ENCODE data around the gene ADAMTS14. TPM values are rescaled to one million over a fixed set of nuclear protein-coding genes. Genes with fewer than 3 reads are reported as not detected.

Gene ADAMTS14
- total RNA-seq, 2 experiments from 2014 or later: 0.16 to 0.25 TPM

DNA sequence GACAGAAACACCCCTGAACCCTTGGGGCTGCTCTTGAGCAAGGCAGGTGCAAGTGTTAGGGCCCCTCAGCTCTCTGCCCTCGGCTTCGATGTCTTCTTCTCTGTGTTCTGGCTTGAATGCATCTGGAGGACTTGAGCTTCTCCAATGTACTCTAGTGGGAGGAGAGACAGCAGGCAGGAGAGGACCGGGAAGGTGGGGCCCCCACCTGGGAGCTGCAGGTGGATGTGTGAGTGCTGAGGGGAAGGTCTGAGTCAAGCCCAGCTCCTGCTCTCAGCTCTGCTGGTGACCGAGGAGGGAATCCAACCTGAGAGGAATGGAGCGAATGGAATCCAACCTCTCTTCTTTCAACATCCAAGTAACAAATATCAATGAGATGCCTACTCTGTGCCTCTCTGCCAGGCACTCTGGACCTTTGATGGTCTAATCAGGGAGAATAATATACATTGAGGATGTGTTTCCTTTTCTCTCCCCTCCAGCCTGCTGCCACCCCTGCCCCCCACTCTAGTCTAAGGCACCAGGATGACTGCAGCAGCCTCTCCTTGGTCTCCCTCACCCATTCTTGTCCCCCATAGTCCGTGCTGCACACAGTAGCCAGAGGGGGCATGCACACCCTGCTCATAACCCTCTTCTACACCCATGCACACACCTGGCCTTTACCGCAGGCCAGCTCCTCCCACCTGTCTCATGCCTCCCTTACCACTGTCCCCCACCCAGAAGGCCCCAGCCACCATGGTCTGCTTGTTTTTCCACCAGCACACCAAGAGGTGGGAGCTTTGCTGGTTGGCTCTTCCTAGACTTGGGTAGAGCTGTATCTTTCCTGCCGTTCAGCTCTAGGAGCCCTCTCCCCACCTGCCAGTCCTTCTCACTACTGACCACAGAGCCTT is 99.2 kb downstream of the ADAMTS14 start:
- Mint-ChIP-seq H3K4me3 (no peak overlapping the region), H3K4me1 (ENCODE audit: low read depth) (no peaks in the 10 kb centered on the region), H3K36me3 (ENCODE audit: low read depth) (no peaks in the 10 kb centered on the region), H3K27ac (no peak overlapping the region), H3K27me3 (no peaks in the 10 kb centered on the region), H3K9me3 (no peaks in the 10 kb centered on the region)
- DNase-seq (no peak), ATAC-seq (no peak)
- ChIA-PET POLR2A (no interaction called here), CTCF (interaction anchor here (1.2 kb wide), 1 partner anchor 12 kb away, joined by 3 read pairs; no protein-coding TSS in a partner anchor)
- intact Hi-C loops (cut with micrococcal nuclease): no loop called here
- TF ChIP-seq, protein P1, sequence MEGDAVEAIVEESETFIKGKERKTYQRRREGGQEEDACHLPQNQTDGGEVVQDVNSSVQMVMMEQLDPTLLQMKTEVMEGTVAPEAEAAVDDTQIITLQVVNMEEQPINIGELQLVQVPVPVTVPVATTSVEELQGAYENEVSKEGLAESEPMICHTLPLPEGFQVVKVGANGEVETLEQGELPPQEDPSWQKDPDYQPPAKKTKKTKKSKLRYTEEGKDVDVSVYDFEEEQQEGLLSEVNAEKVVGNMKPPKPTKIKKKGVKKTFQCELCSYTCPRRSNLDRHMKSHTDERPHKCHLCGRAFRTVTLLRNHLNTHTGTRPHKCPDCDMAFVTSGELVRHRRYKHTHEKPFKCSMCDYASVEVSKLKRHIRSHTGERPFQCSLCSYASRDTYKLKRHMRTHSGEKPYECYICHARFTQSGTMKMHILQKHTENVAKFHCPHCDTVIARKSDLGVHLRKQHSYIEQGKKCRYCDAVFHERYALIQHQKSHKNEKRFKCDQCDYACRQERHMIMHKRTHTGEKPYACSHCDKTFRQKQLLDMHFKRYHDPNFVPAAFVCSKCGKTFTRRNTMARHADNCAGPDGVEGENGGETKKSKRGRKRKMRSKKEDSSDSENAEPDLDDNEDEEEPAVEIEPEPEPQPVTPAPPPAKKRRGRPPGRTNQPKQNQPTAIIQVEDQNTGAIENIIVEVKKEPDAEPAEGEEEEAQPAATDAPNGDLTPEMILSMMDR (IDR thresholded peaks at IDR 0.05): no peak

GRCh38 chr10:70772627-70773026 is 100.3 kb downstream of the ADAMTS14 start:
- H3K36me3 Mint-ChIP-seq (ENCODE audit: low read depth): no peaks in the 10 kb centered on the region
- no peak overlapping the region for H3K27ac Mint-ChIP-seq
- CTCF ChIA-PET: interaction anchor here (1.2 kb wide), 1 partner anchor 13 kb away, joined by 3 read pairs; no protein-coding TSS in a partner anchor
- H3K9me3 Mint-ChIP-seq: no peaks in the 10 kb centered on the region
- TF ChIP-seq, protein P1 (IDR thresholded peaks at IDR 0.05): no peak
- ATAC-seq: no peak
- intact Hi-C loops (cut with micrococcal nuclease): no loop called here
- no peak overlapping the region for H3K4me3 Mint-ChIP-seq
- no peaks in the 10 kb centered on the region for H3K27me3 Mint-ChIP-seq
- no peak for DNase-seq
- POLR2A ChIA-PET: interaction anchor here (0.9 kb wide), 1 partner anchor 179 kb away, joined by 3 read pairs; no protein-coding TSS in a partner anchor
- no peaks in the 10 kb centered on the region for H3K4me1 Mint-ChIP-seq (ENCODE audit: low read depth)

DNA sequence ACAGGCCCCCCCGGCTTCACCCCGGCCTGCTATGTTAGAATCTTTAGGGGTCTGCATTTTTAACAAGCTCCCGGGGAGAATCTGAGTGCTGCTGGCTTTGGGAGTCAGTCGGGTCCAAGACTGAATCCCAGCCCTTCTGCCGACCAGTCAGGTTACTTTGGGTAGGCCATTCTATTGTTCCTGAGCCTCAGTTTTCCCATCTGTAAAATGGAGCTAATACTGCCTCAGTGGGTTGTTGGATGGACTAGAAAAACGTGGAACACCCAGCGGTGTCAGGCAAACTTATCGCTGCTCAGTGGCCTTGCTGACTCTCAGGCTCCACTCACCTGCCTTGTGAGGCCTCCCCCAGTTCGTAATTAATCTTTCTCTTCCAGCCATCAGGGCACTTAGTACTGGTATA is 101.2 kb downstream of the ADAMTS14 start:
- Mint-ChIP-seq H3K27ac (no peak overlapping the region), H3K4me1 (ENCODE audit: low read depth) (no peaks in the 10 kb centered on the region), H3K9me3 (no peaks in the 10 kb centered on the region), H3K27me3 (no peaks in the 10 kb centered on the region), H3K36me3 (ENCODE audit: low read depth) (no peaks in the 10 kb centered on the region), H3K4me3 (no peak overlapping the region)
- no peak for DNase-seq
- ChIA-PET POLR2A (interaction anchor here (0.9 kb wide), 1 partner anchor 180 kb away, joined by 3 read pairs; no protein-coding TSS in a partner anchor), CTCF (interaction anchor here (0.8 to 1.6 kb wide), 3 partner anchors 14 to 312 kb away, joined by 3 to 7 read pairs (median 3); no protein-coding TSS in a partner anchor)
- intact Hi-C loops (cut with micrococcal nuclease): no loop called here
- no peak for ATAC-seq
- TF ChIP-seq, protein P1 (IDR thresholded peaks at IDR 0.05): no peak

DNA sequence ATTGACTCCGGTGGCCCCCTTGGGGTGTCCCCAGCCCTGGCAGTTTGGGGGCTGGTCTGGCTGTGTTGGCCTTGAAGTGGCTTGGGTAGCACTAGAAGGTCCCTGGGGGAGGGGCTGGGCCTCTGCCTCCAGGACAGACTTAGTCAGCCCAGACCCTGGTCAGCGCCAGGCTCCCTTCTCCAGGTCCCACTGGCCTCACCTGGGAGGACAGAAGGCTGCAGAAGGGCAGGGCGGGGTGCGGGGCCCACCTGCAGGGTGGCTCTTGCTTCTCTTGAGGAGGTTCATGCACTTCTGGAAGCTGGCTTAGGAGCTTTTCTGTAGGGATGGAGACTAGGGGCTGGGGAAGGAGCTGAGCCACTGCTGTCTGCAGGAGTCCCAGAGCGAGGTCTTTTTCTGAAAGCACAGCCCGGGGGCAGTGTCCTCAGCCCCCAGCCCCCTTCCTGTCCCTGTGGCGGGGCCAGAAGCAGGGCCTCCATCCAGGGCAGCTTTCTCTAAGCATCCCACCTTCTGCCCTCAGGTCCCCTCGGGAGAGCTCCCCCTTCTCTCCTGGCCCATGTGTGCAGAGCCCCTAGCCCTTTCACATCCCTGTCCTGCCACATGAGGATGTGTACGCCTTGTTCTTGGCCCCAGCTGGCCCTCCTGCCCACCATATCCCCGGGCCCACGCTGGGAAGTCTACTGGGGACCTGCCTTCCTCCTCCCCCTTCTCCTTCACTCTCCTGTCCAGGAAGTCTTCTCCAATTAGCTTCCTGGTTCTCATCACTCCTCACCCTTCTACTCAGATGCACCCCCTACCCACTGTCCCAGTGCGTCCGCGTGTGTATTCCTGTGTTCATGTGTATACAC is 101.9 kb downstream of the ADAMTS14 start:
- no peak overlapping the region for H3K27ac Mint-ChIP-seq
- POLR2A ChIA-PET: no interaction called here
- no peaks in the 10 kb centered on the region for H3K36me3 Mint-ChIP-seq (ENCODE audit: low read depth)
- CTCF ChIA-PET: interaction anchor here (0.8 to 1.6 kb wide), 4 partner anchors 11 to 313 kb away, joined by 3 to 7 read pairs (median 3); no protein-coding TSS in a partner anchor
- ATAC-seq (no peak), DNase-seq (no peak)
- H3K4me1 Mint-ChIP-seq (ENCODE audit: low read depth): no peaks in the 10 kb centered on the region
- TF ChIP-seq, protein P1 (IDR thresholded peaks at IDR 0.05): no peak
- H3K9me3 Mint-ChIP-seq: no peaks in the 10 kb centered on the region
- no peaks in the 10 kb centered on the region for H3K27me3 Mint-ChIP-seq
- H3K4me3 Mint-ChIP-seq: no peak overlapping the region
- intact Hi-C loops (cut with micrococcal nuclease): no loop called here

All from activated CD8-positive, alpha-beta T cell treated with anti-CD3 and anti-CD28 coated beads for 36 hours (primary cell).